Gastroesophageal sphincter (tissue), 4 donors: Measurements from ENCODE around the gene BTBD6. TPM values are rescaled to one million over a fixed set of nuclear protein-coding genes. Genes with fewer than 3 reads are reported as not detected.
A peak's percentile ranks its signal among the peaks of the same experiment; 100 is the strongest.

ENCODE experiments used
- ATAC-seq: fragments of 150-250 bp; one replicate; pipeline ENCODE4 v1.9.1; 2016; ENCODE audit warnings: mild to moderate bottlenecking, moderate library complexity
- H3K27ac ChIP-seq, 4 donors: fragments of 200-600 bp; sonication (generic) in 3 of 4; 1 replicate in 3 of 4; 2 replicates in 1 of 4; pipeline ENCODE4 v1.5.1; 2016 to 2019
- H3K27me3 ChIP-seq: fragments of 200-600 bp; sonication (generic); one replicate; pipeline ENCODE4 v1.5.1; 2019
- H3K36me3 ChIP-seq, 2 donors: fragments of 200-600 bp; sonication (generic); one replicate each; pipeline ENCODE4 v1.5.1; 2019; ENCODE audit warnings: control low read depth in 1 of 2
- H3K4me1 ChIP-seq, 3 donors: fragments of 200-600 bp; sonication (generic); 1 replicate in 2 of 3; 2 replicates in 1 of 3; pipeline ENCODE4 v1.5.1; 2016 to 2019; ENCODE audit warnings: control low read depth in 2 of 3
- H3K4me3 ChIP-seq, 2 donors: fragments of 200-600 bp; sonication (generic); one replicate each; pipeline ENCODE4 v1.5.1; 2019; ENCODE audit warnings: mild to moderate bottlenecking in 1 of 2, moderate library complexity in 1 of 2
- H3K9me3 ChIP-seq, 3 donors: fragments of 200-600 bp; sonication (generic); one replicate each; pipeline ENCODE4 v1.5.1; 2017 to 2019; ENCODE audit warnings: control low read depth in 2 of 3
- EP300 ChIP-seq: sonication (generic); formaldehyde crosslinking; IDR thresholded peaks from one replicate; pipeline ENCODE4 v1.6.1; 2017; ENCODE audit warnings: antibody characterized with exemption, mild to moderate bottlenecking
- POLR2A ChIP-seq, 2 donors: fragments of 450-650 bp; IDR thresholded peaks; one replicate each; pipeline ENCODE4 v1.6.1; 2017; ENCODE audit warnings: antibody characterized with exemption in 2 of 2, mild to moderate bottlenecking in 2 of 2, moderate library complexity in 1 of 2
- POLR2AphosphoS5 ChIP-seq: sonication (generic); formaldehyde crosslinking; IDR thresholded peaks from one replicate; pipeline ENCODE4 v1.6.1; 2017; ENCODE audit warnings: antibody characterized with exemption
- WGBS, 2 donors: methylation state at CpG; one replicate each; pipeline ENCODE4 v1.1.5; 2018; ENCODE audit warnings: low coverage in 1 of 2; 5-methylcytosine and 5-hydroxymethylcytosine counted together
- total RNA-seq, 4 donors: library from RNA; depleted of rRNA; stranded (reverse); fragments of >200 nt; gene quantifications; one replicate each; pipeline ENCODE4 v1.1.0, GENCODE V29; 2016
- TF ChIP-seq, protein P1 (sequence below), 4 experiments: fragments of 200-600 bp in 2 of 4; fragments of 450-650 bp in 2 of 4; sonication (generic) in 1 of 4; IDR thresholded peaks; one replicate each; pipeline ENCODE4 v1.5.1; 2017 to 2019; ENCODE audit warnings: antibody characterized with exemption in 4 of 4, mild to moderate bottlenecking in 2 of 4, moderate library complexity in 2 of 4

Gene BTBD6
- total RNA-seq, 4 donors from 2014 or later, result 50.9 to 80.7 (median 66.1) TPM

DNA sequence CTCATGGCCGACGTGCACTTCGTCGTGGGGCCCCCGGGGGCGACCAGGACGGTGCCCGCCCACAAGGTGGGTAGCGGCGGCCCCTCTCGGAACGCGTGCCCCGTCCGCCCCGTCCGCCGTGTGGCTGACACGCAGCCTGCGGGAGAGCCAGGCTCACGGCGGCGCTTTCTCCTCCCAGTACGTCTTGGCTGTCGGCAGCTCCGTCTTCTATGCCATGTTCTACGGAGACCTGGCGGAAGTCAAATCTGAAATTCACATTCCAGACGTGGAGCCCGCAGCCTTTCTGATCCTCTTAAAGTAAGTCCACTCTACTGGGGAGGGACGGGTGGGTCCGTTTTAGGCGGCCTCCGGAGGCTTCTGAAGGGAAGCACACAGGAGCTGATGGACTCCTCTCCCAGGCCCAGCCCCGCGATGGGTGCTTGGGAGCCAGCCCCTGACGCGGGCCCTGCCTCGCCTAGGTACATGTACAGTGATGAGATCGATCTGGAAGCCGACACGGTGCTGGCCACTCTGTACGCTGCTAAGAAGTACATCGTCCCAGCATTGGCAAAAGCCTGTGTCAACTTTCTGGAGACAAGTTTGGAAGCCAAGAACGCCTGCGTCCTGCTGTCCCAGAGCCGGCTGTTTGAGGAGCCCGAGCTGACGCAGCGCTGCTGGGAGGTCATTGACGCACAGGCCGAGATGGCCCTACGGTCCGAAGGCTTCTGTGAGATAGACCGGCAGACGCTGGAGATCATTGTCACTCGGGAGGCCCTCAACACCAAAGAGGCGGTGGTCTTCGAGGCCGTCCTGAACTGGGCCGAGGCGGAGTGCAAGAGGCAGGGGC is 1.1 kb downstream of the BTBD6 start:
- H3K27ac ChIP-seq, result peak overlapping the region; percentile 51 to 100 (median 95)
- TF ChIP-seq, protein P1, sequence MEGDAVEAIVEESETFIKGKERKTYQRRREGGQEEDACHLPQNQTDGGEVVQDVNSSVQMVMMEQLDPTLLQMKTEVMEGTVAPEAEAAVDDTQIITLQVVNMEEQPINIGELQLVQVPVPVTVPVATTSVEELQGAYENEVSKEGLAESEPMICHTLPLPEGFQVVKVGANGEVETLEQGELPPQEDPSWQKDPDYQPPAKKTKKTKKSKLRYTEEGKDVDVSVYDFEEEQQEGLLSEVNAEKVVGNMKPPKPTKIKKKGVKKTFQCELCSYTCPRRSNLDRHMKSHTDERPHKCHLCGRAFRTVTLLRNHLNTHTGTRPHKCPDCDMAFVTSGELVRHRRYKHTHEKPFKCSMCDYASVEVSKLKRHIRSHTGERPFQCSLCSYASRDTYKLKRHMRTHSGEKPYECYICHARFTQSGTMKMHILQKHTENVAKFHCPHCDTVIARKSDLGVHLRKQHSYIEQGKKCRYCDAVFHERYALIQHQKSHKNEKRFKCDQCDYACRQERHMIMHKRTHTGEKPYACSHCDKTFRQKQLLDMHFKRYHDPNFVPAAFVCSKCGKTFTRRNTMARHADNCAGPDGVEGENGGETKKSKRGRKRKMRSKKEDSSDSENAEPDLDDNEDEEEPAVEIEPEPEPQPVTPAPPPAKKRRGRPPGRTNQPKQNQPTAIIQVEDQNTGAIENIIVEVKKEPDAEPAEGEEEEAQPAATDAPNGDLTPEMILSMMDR (IDR thresholded peaks at IDR 0.05), result peak in 1 of 4 experiments; percentile 27
- no peak for TF ChIP-seq EP300
- peaks cover 0 to 34% (median 8%) of the 10 kb centered on the region in 3 donors for H3K4me1 ChIP-seq
- no peak for ATAC-seq
- peak overlapping the region; percentile 48 to 72 for H3K4me3 ChIP-seq
- peaks cover 0 to 48% of the 10 kb centered on the region in 2 donors for H3K36me3 ChIP-seq
- 81% methylated on average over 17 of the region's 62 CpGs; no CpG with 5 or more reads in 1 of the 2 donors for WGBS, 2 donors
- no peaks in the 10 kb centered on the region for H3K9me3 ChIP-seq
- H3K27me3 ChIP-seq, result no peaks in the 10 kb centered on the region

DNA sequence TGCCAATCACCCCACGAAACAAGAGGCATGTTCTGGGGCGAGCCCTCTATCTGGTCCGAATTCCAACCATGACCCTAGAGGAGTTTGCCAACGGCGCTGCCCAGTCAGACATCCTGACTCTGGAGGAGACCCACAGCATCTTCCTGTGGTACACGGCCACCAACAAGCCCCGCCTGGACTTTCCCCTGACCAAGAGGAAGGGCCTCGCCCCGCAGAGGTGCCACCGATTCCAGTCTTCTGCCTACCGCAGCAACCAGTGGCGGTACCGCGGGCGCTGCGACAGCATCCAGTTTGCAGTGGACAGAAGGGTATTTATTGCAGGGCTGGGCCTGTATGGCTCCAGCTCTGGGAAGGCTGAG is 1.7 kb downstream of the BTBD6 start:
- H3K27me3 ChIP-seq, result no peaks in the 10 kb centered on the region
- H3K4me1 ChIP-seq, result peaks cover 0 to 34% (median 8%) of the 10 kb centered on the region in 3 donors
- H3K4me3 ChIP-seq, result no peak overlapping the region
- H3K9me3 ChIP-seq, result no peaks in the 10 kb centered on the region
- ATAC-seq, result no peak
- peak overlapping the region in 3 of 4 donors; percentile 93 to 100 (median 97) for H3K27ac ChIP-seq
- 81% methylated on average over 5 of the region's 16 CpGs; no CpG with 5 or more reads in 1 of the 2 donors for WGBS, 2 donors
- peaks cover 0 to 49% of the 10 kb centered on the region in 2 donors for H3K36me3 ChIP-seq
- TF ChIP-seq POLR2AphosphoS5 (no peak), EP300 (no peak), POLR2A (IDR thresholded peaks at IDR 0.05) (no peak)
- TF ChIP-seq, protein P1 (IDR thresholded peaks at IDR 0.05), result no peak

DNA sequence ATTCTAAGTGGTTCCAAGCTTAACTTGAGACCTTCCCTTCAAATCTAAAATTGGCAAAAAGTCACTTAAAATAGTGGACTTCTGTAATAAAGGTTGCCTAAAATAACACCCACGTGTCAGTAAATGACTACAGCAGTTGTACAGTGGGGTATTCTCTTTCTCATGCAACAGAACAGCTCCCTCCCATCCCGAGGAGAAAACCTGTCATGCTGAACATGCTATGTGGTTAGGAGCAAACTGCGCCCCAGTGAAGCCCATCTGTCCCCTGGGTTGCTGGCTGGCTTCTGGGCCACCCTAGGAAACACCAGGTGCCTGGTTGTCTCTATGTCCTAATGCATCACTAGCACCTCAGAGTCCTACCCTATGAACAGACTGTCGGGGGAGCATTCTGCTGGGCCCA is 2.7 kb downstream of the BTBD6 start:
- no peak for ATAC-seq
- H3K36me3 ChIP-seq, result peaks cover 0 to 59% of the 10 kb centered on the region in 2 donors
- TF ChIP-seq POLR2A (IDR thresholded peaks at IDR 0.05) (no peak), EP300 (no peak), POLR2AphosphoS5 (no peak)
- TF ChIP-seq, protein P1 (IDR thresholded peaks at IDR 0.05), result no peak
- peaks cover 0 to 34% (median 8%) of the 10 kb centered on the region in 3 donors for H3K4me1 ChIP-seq
- H3K9me3 ChIP-seq, result no peaks in the 10 kb centered on the region
- 63 to 68% methylated on average over 2 to 4 of the region's 4 CpGs for whole genome bisulfite sequencing, 2 donors
- no peak overlapping the region for H3K27ac ChIP-seq
- no peaks in the 10 kb centered on the region for H3K27me3 ChIP-seq
- H3K4me3 ChIP-seq, result no peak overlapping the region

DNA sequence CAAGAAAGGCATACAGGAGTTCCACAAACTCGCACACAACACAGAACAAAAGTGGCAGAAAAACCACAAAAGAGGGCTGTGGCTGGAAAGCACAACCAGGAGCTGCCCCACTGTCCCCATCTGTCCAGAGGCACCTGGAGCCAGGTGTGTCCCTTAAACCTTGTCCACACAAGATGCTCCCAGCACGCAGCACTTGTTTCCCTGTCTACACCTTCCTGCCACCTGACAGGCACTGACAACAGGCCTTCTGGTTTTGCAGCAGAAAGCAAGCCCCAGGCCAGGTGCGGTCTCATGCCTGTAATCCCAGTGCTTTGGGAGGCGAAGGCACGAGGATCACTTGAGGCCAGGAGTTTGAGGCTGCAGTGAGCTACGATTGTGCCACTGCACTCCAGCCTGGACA is 3.6 kb downstream of the BTBD6 start:
- H3K4me1 ChIP-seq, result peaks cover 0 to 34% (median 8%) of the 10 kb centered on the region in 3 donors
- no peak overlapping the region for H3K27ac ChIP-seq
- no peaks in the 10 kb centered on the region for H3K27me3 ChIP-seq
- H3K4me3 ChIP-seq, result no peak overlapping the region
- ATAC-seq, result no peak
- whole genome bisulfite sequencing, 2 donors, result 83 to 100% methylated on average over 1 of the region's 6 CpGs
- peaks cover 0 to 69% of the 10 kb centered on the region in 2 donors for H3K36me3 ChIP-seq
- no peak for TF ChIP-seq POLR2AphosphoS5
- TF ChIP-seq EP300, result no peak
- TF ChIP-seq, protein P1 (IDR thresholded peaks at IDR 0.05), result no peak
- no peaks in the 10 kb centered on the region for H3K9me3 ChIP-seq
